Measurements from ENCODE around the gene RUSC2.

DNA sequence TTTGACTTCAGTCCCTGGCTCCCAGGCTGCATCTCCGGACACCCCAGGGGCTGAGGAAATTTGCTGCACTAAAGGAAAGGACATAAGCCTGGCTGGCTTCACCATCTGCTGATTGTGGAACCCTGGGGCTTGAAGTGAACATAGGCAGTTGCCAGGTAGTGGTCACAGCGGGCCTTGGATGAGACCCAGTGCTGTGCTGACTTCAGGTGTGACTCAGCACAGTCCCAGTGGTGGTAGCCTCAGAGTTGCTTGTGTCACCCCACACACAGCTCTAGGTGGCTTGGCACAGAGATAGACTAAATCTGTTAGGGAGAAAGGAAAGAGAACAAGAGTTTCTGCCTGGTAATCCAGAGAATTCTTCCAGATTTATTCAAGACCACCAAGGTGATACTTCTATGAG, 36.1 kb upstream of the RUSC2 start:
- TF ChIP-seq, protein P1, sequence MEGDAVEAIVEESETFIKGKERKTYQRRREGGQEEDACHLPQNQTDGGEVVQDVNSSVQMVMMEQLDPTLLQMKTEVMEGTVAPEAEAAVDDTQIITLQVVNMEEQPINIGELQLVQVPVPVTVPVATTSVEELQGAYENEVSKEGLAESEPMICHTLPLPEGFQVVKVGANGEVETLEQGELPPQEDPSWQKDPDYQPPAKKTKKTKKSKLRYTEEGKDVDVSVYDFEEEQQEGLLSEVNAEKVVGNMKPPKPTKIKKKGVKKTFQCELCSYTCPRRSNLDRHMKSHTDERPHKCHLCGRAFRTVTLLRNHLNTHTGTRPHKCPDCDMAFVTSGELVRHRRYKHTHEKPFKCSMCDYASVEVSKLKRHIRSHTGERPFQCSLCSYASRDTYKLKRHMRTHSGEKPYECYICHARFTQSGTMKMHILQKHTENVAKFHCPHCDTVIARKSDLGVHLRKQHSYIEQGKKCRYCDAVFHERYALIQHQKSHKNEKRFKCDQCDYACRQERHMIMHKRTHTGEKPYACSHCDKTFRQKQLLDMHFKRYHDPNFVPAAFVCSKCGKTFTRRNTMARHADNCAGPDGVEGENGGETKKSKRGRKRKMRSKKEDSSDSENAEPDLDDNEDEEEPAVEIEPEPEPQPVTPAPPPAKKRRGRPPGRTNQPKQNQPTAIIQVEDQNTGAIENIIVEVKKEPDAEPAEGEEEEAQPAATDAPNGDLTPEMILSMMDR (conservative IDR thresholded peaks at IDR 0.05; ENCODE audit: low read depth, low read length) = no peak
- TF ChIP-seq EZH2 (IDR thresholded peaks at IDR 0.05; ENCODE audit: borderline replicate concordance, low read depth, low read length, poor library complexity, severe bottlenecking) = no peak
